ENCODE data around the gene PINK1. TPM values are rescaled to one million over a fixed set of nuclear protein-coding genes. Genes with fewer than 3 reads are reported as not detected.

PINK1 gene
- total RNA-seq, 1 donor from 2014 or later: 44.3 TPM

- H3K4me3 ChIP-seq (ENCODE audit: low read depth, low read length): no peak overlapping the region
- DNase-seq (ENCODE audit: low read depth): no peak
- TF ChIP-seq, protein P1, sequence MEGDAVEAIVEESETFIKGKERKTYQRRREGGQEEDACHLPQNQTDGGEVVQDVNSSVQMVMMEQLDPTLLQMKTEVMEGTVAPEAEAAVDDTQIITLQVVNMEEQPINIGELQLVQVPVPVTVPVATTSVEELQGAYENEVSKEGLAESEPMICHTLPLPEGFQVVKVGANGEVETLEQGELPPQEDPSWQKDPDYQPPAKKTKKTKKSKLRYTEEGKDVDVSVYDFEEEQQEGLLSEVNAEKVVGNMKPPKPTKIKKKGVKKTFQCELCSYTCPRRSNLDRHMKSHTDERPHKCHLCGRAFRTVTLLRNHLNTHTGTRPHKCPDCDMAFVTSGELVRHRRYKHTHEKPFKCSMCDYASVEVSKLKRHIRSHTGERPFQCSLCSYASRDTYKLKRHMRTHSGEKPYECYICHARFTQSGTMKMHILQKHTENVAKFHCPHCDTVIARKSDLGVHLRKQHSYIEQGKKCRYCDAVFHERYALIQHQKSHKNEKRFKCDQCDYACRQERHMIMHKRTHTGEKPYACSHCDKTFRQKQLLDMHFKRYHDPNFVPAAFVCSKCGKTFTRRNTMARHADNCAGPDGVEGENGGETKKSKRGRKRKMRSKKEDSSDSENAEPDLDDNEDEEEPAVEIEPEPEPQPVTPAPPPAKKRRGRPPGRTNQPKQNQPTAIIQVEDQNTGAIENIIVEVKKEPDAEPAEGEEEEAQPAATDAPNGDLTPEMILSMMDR (conservative IDR thresholded peaks at IDR 0.05; ENCODE audit: low read depth, low read length): no peak
Observed at GRCh38 chr1:20644416-20644815, 11.2 kb downstream of the PINK1 start.

DNA sequence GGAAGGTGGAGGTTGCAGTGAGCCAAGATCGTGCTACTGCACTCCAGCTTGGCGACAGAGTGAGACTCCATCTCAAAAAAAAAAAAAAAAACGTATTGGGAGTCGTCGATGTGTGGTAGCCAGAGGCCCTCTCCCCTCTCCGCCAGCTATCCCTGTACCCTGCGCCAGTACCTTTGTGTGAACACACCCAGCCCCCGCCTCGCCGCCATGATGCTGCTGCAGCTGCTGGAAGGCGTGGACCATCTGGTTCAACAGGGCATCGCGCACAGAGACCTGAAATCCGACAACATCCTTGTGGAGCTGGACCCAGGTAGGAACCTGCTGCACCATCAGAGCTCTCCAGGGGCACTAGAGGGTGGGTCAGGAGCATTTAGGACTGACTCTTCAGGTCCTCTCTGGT lies 12.2 kb downstream of the PINK1 start:
- no peak overlapping the region for H3K4me3 ChIP-seq (ENCODE audit: low read depth, low read length)
- DNase-seq (ENCODE audit: low read depth): no peak
- TF ChIP-seq, protein P1 (conservative IDR thresholded peaks at IDR 0.05; ENCODE audit: low read depth, low read length): no peak

- H3K4me3 ChIP-seq (ENCODE audit: low read depth, low read length): no peak overlapping the region
- TF ChIP-seq, protein P1 (conservative IDR thresholded peaks at IDR 0.05; ENCODE audit: low read depth, low read length): no peak
- DNase-seq (ENCODE audit: low read depth): no peak
Observed at GRCh38 chr1:20648438-20648837, 15.2 kb downstream of the PINK1 start.

DNA sequence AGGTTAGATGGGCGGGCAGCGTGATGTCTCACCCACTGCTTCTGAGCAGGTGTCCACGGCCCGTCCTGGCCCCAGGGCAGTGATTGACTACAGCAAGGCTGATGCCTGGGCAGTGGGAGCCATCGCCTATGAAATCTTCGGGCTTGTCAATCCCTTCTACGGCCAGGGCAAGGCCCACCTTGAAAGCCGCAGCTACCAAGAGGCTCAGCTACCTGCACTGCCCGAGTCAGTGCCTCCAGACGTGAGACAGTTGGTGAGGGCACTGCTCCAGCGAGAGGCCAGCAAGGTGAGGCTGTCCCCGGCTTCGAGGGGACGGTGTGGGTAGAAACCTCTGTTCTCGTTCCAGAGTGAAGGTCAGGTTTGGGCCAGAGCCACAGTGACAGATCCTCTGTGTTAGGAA lies 15.7 kb downstream of the PINK1 start:
- no peak overlapping the region for H3K4me3 ChIP-seq (ENCODE audit: low read depth, low read length)
- TF ChIP-seq, protein P1 (conservative IDR thresholded peaks at IDR 0.05; ENCODE audit: low read depth, low read length): no peak
- DNase-seq (ENCODE audit: low read depth): no peak

- no peak for DNase-seq (ENCODE audit: low read depth)
- TF ChIP-seq, protein P1 (conservative IDR thresholded peaks at IDR 0.05; ENCODE audit: low read depth, low read length): no peak
- H3K4me3 ChIP-seq (ENCODE audit: low read depth, low read length): no peak overlapping the region
Observed at GRCh38 chr1:20652300-20652699, 19.0 kb downstream of the PINK1 start.

GRCh38 chr1:20654104-20654690 lies 20.9 kb downstream of the PINK1 start:
- DNase-seq (ENCODE audit: low read depth): no peak
- TF ChIP-seq, protein P1 (conservative IDR thresholded peaks at IDR 0.05; ENCODE audit: low read depth, low read length): no peak
- no peak overlapping the region for H3K4me3 ChIP-seq (ENCODE audit: low read depth, low read length)

DNA sequence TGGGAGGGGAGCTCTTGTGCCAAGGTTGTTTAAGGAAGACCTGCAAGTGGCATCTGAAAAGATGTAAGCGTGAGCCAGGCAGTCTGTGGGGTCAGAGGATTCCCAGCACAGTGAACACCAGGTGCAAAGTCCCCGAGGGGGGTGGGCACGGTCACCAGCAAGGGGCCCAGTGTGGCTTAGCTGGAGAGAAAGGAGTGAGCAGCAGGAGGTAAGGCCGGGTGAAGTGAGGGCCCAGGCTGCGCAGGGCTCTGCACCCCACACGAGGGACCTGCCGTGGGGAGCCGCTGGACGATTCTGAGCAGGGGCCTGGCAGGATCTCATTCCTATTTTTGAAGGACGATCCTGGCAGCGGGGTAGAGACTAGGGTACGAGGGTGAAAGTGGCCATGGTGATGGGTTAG lies 23.8 kb downstream of the PINK1 start:
- TF ChIP-seq, protein P1 (conservative IDR thresholded peaks at IDR 0.05; ENCODE audit: low read depth, low read length): no peak
- no peak overlapping the region for H3K4me3 ChIP-seq (ENCODE audit: low read depth, low read length)
- no peak for DNase-seq (ENCODE audit: low read depth)
